GM21786 (cell line): ENCODE measurements around the gene INSYN2B.

ENCODE experiments used
- ATAC-seq: cut with Tn5 transposase; IDR thresholded peaks from one replicate; pipeline ENCODE4 v1.9.1; 2021; ENCODE audit not compliant: unreplicated experiment

The INSYN2B gene

DNA sequence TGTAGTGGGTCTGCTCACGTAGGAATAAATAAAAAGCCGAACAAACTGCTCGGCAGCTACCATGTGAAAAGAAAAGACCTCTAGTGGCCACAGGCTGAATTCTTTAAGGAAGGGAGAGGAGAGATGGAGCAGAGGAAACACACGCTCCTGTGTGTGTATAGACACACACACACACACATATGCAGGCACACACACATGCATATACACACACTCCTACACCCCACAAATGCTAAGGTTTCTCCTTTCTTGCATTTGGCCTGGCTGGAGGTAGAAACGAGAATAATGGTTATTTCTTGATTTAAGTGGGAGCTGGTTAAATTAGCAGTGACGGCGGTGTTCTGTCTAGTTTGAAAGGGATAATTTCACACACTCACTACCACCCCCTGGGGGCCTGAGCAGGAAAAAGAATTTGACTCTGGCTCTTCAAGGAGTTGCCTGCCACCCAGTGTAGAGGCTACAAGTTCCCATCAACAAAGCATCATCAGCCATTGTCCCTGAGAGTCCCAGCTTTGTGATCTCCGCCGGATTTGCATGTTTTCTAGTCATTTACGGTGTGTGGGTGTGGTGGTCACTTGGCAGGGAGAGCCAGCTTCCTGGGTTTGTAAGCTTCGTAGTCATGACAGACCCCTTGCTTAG is at the start of gene INSYN2B:
TSS of gene INSYN2B (minus strand) at position 78 of the 636 bp plus-strand sequence. CDS start 96,597 bp downstream, outside the sequence.
- no peak for ATAC-seq

DNA sequence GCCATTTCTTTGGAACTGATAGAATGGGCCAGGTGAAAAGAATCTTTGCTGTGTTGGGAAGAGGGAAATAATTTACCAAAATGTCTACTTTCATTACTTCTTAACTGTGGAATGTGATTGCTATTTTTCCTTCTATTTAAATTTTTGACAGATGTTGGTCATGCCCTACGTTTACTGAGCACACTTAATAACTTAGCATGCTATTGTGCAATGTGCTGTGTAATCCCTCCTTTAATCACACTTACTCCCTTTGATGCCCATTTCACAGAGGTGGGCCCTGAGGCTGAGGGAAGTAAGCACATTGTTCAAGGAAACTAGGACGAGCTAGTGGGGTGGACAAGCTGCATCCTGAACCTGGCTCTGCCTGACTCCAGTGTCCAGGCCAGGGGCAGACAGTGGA is 47.8 kb upstream of the INSYN2B start:
- no peak for ATAC-seq

DNA sequence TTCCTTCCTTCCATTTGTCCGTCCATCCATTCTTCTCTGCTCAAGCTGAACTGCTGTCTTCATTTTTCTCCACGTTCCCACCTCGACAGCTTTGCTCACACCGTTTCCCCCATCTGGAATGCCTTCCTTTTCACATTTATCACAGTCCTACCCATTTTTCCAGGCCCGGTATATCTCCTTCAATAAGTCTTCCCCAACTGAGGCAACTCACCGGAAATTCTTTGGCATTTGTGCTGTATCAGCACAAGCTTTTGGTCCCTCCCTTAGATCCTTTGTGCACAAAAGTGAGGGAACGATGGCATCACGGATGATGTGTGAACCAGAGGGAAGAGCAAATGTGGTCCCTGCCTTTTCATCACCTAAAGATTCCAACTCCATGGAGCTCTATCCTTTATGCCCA is 45.6 kb upstream of the INSYN2B start:
- ATAC-seq = no peak

DNA sequence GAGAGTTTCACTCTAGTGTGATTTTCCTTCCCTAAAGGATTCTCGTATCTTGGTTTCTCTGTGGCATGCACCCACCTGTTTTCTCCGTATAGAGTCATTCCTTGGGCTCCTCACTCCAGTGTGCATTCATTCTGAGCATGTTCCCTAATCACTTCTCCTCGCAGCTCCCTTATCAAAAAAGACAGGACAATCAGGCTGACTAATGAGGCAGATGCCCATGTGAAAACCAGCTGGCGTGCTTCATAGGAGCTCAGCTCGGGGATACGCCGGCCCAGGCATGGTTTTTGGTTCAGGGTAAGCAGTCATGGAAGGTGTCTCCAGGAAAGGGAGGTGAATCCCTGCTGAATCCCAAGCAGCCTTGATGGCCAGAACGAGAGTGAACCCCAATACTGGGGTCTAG is 41.2 kb upstream of the INSYN2B start:
- no peak for ATAC-seq

DNA sequence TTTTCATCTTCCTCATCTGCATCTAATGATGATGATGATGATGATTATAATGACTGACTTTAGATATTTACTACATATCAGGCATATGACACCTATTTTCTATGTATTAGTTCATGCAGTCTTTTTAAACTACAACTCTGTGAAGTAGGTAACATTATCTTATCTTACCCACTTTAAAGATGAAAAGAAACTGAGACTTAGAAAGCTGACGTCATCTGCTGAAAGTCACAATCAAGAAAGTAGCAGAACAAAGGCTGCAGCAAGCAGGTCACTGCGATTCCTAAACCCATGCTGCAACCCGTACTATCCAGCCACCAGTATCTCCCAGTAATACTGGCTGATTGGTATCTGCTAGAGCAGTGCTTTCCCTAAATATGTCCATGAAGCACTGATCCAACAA is 40.1 kb upstream of the INSYN2B start:
- no peak for ATAC-seq

DNA sequence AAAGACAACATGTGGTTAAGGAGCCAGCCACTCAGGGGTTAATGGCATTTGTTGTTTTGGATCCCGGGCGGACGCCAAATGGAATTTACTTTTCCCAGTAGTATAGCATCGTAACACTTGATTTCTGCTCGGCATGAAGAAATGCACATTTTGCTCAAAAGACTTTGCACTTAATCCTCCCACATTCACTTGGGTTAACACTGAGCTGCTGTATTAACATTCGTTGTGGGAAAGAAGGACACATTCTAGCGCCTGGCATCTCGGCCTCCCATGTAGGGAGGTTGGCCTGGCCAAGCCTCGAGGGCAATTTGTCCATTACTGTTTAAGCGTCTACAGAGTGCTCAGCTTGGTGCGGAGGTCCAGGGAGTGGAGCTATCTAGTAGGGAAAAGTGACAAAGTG is 32.3 kb upstream of the INSYN2B start:
- no peak for ATAC-seq

DNA sequence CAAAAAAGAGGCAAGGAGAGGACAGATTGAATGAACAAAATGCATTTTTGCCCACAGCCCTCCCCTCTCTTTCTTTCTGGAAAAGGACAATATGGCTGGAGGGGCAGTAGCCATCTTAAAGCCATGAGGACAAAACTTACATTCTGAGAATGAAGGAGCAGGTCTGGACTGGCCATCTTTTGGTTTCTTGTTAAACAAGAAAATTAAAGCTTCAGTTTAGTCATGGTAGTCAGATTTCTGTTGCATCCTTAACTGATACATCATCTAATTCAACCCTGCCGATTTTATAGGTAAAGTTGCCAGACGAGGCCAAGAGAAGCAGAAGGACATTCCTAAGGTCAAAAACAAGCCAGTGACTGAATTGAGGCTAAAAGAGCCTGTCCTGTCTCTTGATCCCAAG is 31.5 kb upstream of the INSYN2B start:
- ATAC-seq = no peak

DNA sequence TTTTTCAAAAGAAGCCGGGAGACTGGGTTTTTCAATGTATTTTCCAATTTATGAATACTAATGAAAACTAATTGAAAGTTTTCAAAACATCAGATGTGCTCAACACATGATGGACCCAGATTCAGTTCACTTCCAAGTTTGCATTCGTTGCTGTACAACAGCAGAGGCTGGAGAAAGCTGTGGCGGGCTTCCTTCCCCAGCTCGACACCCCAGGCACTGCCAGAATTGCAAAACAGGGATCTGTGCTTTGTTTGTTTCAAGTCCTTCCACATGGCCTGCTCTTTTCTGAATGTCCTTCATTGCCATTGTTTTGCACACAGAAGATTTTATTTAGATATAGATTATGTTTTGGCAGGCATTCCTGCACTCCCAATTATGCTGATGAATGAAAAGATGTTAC is 30.3 kb upstream of the INSYN2B start:
- ATAC-seq = no peak

DNA sequence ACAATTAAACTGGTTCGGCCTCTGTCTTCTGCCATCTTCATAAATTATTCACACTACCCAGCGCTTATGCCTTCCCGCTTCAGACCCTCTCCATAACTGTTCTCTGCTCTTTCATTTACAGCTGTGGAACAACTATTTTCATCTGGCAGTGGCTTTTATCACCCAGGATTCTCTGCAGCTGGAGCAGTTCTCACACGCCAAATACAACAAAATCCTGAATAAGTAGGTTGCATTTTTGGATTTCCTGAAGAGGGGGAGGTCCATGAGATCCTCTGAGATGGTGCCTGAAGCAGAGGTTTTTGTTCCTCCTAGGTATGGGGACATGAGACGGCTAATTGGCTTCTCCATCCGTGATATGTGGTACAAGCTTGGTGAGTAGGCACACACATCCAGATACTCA is 28.1 kb upstream of the INSYN2B start:
- ATAC-seq = no peak

DNA sequence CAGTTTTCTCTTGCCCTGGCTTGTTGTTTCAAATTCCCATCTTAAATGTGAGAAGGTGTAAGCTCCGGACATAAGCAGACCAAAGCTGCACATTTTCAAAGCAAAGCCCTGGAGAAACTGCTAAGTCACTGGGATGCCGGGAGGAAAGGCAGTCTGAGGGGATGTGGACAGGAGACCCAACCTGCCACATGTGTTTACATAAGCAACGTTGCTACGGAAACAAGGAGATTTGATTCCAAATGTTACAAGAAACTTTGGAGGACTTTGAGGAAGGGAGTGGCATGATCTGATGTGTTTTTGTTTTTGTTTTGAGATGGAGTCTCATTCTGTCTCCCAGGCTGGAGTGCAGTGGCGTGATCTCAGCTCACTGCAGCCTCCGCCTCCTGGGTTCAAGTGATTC is 25.7 kb upstream of the INSYN2B start:
- no peak for ATAC-seq

DNA sequence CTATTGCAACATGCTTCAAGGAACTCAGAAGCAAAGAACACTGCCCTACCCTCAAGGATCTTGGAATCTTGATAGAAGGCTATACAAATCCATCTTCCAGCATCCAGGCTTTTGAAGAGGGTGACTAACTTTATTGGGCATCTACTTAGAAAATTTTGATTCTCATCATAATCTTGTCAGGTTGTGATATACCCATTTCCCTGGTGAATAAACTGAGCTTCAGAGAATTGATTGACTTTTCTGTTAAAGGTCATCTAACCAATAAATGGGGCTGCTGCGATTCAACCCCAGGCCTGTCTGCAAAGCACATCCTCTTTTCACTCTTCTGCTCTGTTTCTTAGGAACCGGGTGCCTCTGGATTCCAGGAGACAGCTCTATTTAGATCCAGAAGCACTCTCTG is 19.9 kb upstream of the INSYN2B start:
- ATAC-seq = no peak

DNA sequence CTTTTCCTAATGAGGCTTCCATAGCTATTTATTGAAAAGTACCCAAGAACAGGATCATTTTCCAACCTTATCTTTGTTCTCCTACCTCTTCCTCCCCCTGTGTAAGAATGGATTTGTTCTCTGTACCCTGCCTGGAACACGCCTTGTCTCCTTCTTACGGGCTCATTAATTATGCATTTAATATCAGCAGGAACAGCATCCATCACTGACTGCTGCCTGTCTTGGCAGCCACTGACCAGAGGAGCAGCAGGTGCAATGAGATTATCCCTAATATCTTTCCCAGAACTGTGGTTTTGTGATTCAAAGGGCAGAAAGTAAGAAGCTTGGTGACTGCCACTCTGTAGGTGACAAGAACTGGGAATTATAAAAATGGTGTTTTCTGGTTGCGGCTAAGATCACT is 19.3 kb upstream of the INSYN2B start:
- no peak for ATAC-seq

DNA sequence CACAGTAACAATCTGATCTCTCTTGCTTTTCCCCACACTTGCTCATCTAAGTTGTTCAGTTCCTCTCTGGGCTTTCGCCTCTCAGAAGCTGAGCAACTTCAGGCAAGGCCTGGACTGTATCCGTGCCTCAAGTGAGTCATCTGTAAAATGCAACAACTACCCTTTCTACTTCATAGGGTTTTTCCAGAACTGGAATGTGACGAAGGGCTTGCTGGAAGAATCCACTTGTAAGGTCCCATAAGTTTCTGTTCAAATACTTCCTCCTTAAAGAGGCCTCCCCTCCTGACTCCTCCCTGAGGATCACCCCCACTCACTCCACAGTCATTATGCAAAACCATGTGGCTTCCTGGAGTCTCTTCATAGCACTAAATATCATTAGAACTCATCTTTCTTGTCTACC is 17.5 kb upstream of the INSYN2B start:
- ATAC-seq = no peak

DNA sequence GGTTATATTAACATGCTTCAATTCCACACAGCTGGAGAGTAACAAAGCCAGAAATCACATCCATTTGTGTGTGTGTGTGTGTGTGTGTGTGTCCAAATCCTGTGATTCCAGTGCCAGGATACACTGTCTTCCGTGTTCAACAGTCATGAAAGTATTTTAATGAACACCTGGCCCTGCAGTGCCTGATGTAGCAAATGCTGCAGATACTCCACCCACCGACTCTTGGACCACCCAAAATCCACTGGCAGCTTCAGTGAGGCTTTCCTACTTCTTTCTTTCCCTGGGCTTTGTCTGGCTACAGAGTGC is 13.1 kb upstream of the INSYN2B start:
- no peak for ATAC-seq

DNA sequence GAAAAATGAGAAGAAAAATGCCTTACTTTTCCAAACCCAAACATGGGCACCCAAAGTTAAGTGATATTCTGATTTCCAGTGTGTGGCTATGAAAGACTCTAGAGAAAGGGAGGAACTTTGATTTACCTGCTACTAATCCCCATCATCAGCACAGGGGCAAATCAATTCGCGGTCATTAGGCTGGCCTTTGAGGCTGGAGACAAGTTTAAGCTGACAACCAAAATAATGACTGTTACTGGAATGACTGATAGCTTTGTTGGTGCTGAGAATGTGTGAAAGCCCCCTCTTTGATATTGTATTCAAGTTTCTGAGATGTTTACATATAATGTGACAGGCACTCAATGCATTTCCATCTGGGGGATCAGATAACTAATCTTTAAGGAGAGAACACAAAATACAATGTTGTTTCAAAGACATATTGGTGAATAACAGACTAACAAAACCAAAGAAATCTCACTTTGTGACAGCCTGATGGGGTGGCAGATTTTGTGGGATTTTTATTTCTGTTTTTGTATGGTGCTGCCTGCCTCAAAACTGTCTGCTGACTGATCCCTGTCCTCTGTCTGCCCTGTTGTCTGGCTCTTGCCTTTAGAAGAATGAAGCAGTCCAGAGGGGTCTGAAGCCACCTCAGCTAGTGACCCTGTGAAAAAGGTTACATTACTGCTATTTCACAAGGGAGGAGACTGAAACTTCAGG is 12.6 kb upstream of the INSYN2B start:
- no peak for ATAC-seq

DNA sequence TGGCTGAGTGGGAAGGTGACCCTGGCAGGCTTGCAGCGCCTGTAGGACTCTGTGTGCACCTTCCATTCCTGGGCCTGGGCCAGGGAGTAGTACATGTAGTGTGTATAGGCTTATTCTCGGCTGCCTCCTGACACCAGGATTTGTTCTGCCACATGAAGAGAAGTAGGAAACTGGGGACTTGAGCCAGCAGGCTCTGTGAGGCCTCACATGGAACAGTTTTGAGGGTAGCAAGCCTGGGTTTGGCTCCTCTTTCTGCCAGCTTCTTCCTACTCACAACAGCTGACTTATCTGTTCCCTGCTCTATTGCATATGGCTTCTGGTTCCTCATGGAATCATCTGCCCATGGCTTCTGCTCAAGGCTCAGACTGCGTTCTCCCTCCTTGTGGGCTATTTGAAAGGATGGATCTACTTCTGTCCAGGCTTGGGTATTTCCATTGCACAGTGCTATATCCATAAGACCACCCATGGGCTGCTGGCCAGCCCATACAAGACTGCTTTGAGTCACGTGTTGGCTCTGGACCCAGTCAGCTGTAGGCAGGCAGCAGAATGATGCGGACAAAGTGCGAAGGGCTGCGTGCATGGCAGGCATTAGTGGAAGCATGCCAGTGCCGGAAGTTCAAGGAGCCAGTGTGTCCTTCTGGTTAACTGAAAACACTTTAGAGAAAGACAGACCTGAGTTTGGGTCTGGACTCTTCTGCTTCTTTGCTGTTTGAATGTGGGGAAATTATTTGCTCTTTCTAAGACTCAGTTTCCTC is 11.0 kb upstream of the INSYN2B start:
- ATAC-seq = no peak

DNA sequence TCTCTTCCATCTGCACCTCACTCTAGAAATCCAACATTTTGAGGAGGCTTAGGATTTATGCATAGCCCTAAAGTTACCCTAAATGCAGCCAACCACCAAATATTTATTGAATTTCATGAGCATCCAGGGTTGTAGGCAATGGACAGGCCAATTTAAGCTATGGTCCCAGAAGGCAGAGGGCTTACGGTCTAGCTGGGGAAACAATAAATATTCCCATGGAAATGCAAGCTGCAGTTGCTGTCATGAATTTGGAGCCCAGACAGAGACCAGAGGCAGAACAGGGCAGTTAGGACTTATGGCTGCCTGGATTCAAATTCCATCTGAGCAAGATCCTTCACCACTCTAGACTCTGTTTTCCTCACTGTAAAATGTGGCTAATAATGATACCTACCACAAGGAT is 9.1 kb upstream of the INSYN2B start:
- no peak for ATAC-seq

DNA sequence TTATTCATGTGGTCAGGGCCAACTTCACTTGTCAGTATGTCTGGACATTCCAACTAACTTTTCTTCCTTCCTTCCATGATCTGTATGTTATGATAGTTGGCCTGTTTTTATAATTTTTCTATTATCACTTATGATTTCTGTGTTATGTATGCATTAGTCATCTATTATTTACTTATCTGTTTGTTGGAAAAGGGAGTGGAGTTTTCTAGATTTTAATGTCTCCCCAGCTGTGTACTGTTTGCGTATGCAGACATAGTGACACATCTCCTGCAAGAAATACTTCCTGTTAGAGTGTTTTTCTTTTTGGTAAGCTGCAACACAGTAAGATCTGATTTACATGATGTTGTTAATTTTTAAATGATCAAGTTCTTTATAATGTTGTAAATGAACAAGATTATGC is 8.7 kb upstream of the INSYN2B start:
- no peak for ATAC-seq

DNA sequence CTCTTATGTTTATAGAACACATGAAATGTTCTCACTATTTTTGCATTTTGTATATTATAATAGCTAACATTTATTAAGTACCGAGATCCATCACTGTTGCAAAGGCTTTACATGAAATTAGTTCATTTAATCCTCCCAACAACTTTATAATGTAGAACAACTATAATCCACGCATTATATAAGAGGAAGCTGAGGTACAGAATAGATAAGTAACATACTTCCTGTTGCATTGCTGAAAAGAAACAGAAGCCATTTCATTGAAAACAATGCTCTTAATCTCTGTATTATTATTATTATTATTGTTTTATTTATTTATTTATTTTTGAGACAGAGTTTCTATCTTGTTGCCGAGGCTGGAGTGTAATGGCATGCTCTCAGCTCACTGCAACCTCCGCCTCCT is 7.9 kb upstream of the INSYN2B start:
- ATAC-seq = no peak

DNA sequence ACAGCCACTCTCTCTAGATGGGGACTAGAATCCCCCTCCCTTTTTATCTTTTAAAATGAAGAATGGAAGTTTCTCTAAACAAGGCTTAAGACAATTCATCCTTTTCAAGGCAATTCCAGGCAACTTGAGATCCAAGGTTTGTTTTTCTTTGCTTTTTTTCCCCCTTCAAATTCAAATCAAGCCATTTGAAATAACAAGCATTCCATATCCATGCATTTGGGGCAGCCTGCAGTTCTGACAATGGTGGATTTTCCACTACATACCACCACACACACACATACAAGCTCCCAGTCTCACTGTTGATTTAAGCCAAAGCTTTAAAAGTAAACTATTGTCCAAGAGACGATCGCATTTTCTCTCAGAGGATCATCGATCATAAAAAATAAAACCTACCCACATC is 424 bp downstream of the INSYN2B start:
- ATAC-seq = no peak

DNA sequence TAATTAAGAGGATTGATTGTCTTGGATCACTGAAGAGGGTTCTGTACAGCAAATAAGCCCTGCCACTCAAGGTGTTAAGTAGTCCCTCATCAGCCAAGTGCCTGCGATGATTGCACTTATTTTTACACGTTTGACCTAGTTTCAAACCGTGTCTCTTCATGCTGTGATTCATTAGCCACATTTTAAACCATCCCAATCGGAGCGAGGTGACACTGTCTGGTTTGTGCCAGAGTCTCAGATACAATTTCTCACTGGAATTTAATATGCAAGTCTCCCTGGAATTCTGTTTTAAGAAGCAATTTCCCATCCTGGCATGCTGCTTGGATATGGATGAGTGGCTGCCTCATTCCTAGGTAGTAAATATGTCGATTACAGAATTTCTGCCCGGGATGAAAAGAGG is 1.6 kb downstream of the INSYN2B start:
- no peak for ATAC-seq

DNA sequence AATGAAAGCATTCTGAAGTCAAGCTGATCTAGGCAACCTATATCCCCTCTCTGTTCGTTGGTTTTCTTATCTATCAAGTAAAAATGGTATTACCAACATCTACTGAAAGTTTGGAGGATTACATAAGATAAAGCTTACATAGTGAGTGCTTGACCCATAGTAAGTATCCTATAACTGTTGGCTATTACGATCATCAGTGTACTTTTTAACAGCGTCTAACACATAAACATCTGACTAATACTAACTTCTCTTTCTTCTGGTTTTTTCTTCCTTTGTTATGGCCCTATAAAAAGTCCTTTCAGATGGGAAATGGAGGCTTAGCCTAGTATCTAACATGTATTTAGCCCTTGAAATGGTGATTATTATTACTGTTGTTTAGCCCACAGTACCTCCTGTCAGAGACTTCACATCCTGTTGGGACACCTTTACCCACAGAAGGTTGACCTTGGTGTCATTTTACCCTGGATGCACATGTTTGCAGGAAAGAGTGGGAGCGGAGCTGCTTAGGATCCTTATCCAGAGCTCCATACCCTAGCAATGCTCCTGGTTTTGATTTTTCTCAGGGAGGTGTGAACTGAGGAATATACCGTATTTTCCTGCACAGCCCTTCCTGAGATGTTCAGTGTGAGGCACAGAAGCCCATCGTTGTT is 6.0 kb downstream of the INSYN2B start:
- no peak for ATAC-seq
